A549 treated with Mapracorat at 1 μM for 4 hours (cell line): ENCODE results near the gene LAPTM5. TPM values are rescaled to one million over a fixed set of nuclear protein-coding genes. Genes with fewer than 3 reads are reported as not detected.

Experiments
- total RNA-seq: library from RNA; stranded (reverse); fragments of 200-300 nt; extraction: Qiagen RNA extraction; gene quantifications from 5 replicates; pipeline ENCODE4 v1.2.3, GENCODE V29; 2022

Gene LAPTM5, protein sequence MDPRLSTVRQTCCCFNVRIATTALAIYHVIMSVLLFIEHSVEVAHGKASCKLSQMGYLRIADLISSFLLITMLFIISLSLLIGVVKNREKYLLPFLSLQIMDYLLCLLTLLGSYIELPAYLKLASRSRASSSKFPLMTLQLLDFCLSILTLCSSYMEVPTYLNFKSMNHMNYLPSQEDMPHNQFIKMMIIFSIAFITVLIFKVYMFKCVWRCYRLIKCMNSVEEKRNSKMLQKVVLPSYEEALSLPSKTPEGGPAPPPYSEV
- 0.13 to 0.42 TPM (median 0.24 TPM) in 5 replicates for total RNA-seq

DNA sequence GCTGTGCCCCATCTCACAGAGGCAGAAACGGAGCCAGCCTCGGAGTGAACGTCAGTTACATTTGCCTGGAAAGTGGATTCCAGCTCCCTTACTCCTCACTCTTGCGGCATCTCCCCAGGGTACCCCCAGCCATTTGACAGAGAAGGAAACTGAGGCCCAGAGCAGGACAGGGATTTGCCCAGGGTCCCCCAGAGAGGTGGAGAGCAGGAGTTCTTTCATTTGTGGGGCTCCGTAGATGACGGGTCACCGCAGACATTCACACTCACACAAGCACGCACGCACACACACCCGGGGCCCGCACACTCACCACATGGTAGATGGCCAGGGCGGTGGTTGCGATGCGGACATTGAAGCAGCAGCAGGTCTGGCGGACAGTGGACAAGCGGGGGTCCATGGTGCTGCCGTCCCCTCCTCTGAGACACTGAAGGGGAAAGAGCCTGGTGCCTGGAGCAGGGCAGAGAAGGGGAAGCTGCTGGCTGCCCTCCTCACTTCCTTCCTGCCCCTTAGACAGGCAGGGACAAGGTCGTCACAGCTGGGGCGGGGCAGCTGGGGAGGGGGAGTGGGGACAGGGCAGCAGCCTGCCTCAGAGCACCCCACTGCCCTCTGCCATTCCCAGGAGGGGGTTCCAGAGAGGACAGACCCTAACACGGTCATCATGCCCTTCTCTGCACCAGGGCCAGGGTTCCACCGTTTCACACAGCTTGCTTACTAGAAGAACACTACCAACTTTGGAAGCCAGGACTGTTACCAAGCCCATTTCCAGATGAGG lies at the start of gene LAPTM5:
LAPTM5 (minus strand) TSS at position 423 of the 769 bp plus-strand sequence; CDS start at position 394, 29 bp downstream.

DNA sequence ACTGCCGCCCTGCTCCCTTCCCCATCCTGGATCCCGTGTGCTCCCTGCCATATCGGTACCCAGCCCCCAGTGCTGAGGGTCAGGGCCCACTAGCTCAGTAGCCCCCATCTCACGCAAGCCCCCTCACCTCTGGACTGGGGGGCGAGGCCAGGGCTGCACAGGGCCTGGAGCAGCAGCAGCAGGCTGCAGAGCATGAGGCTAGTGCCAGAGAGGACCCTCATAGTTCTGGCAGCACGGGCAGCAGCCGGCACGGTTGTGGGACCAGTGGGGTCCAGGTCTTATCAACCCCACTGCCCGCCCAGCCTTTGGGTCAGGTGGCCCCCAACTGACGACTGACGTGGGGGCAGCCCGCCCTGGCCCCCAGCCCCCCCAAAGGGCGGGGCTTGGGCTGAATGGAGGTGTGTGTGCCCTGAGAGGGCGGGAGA lies 34.2 kb downstream of the LAPTM5 start, which contains the start of gene MATN1:
MATN1 (minus strand) TSS at position 255 of the 425 bp plus-strand sequence; CDS start at position 221, 34 bp downstream.

Other genes starting within 250 kb of the LAPTM5 start
- 0.11 to 0.26 TPM (median 0.17 TPM) in 4 of 5 replicates, not detected in the other for gene MATN1, start 34.2 kb downstream of the LAPTM5 start, total RNA-seq
- 7.6 to 12.9 TPM (median 10.5 TPM) in 5 replicates for gene SDC3, start 151.0 kb upstream of the LAPTM5 start, total RNA-seq